Small intestine (tissue), 7 donors: ENCODE data around the gene TANC2. TPM values are rescaled to one million over a fixed set of nuclear protein-coding genes. Genes with fewer than 3 reads are reported as not detected.
"Not testable (repeated sequence)": the region's sequence is repeated elsewhere in the genome, so short reads cannot be mapped to it uniquely, and the experiment has no call there.

Experiments used
- DNase-seq, 2 donors: peaks; one replicate each; pipeline versions ENCODE4 v3.0.0 to v3.0.0-alpha.2; 2013
- FAIRE-seq: peaks from 2 replicates; lab custom pipeline; 2012; peaks lifted over from hg19 to GRCh38; lab: Jason Lieb, UNC
- H3K27ac ChIP-seq, 3 donors: one replicate each; pipeline ENCODE4 v1.5.1; 2013; ENCODE audit warnings: low read length in 2 of 3, mild to moderate bottlenecking in 2 of 3, control low read depth in 1 of 3, inconsistent platforms in 1 of 3, low read depth in 1 of 3, moderate library complexity in 1 of 3
- H3K27me3 ChIP-seq, 3 donors: one replicate each; pipeline ENCODE4 v1.6.1; 2013; ENCODE audit warnings: low read length in 3 of 3, inconsistent platforms in 1 of 3; ENCODE audit not compliant: control insufficient read depth in 3 of 3, insufficient read depth in 3 of 3
- H3K36me3 ChIP-seq, 3 donors: one replicate each; pipeline ENCODE4 v1.6.1; 2013; ENCODE audit warnings: low read length in 3 of 3, inconsistent platforms in 1 of 3, low read depth in 1 of 3, mild to moderate bottlenecking in 1 of 3, moderate library complexity in 1 of 3; ENCODE audit not compliant: control insufficient read depth in 3 of 3, insufficient read depth in 2 of 3
- H3K4me1 ChIP-seq, 3 donors: one replicate each; pipeline ENCODE4 v1.6.1; 2013; ENCODE audit warnings: low read length in 2 of 3, inconsistent platforms in 1 of 3, low read depth in 1 of 3, mild to moderate bottlenecking in 1 of 3, moderate library complexity in 1 of 3; ENCODE audit not compliant: control insufficient read depth in 3 of 3, insufficient read depth in 2 of 3
- H3K4me3 ChIP-seq, 3 donors: one replicate each; pipeline ENCODE4 v1.5.1; 2013; ENCODE audit warnings: low read length in 3 of 3, control low read depth in 1 of 3, inconsistent platforms in 1 of 3, low read depth in 1 of 3, mild to moderate bottlenecking in 1 of 3, moderate library complexity in 1 of 3
- H3K9me3 ChIP-seq, 2 donors: one replicate each; pipeline ENCODE4 v1.6.1; 2013; ENCODE audit warnings: low read depth in 1 of 2, low read length in 1 of 2; ENCODE audit not compliant: control insufficient read depth in 2 of 2, insufficient read depth in 1 of 2
- WGBS, 3 donors: extraction: QIAGEN DNeasy Blood & Tissue Kit; methylation state at CpG; one replicate each; pipeline ENCODE4 v1.1.7; 2013; 5-methylcytosine and 5-hydroxymethylcytosine counted together
- polyA plus RNA-seq, 4 donors: library from polyadenylated mRNA; stranded (reverse) in 3 of 4; unstranded in 1 of 4; fragments of 200-250 nt in 3 of 4; fragments of 120-200 nt in 1 of 4; gene quantifications; one replicate each; pipeline versions ENCODE4 v1.2.1 to v1.2.3, GENCODE V29; 2013
- donor health status: healthy with polysubstance abuse.
- donor health status: control.
- donor health status: control.
- donor health status: Bipolar disorder and iron deficiency.
- donor health status: healthy.

Gene TANC2
- polyA plus RNA-seq, 4 donors: 0.22 to 8.5 (median 2.1) TPM

DNA sequence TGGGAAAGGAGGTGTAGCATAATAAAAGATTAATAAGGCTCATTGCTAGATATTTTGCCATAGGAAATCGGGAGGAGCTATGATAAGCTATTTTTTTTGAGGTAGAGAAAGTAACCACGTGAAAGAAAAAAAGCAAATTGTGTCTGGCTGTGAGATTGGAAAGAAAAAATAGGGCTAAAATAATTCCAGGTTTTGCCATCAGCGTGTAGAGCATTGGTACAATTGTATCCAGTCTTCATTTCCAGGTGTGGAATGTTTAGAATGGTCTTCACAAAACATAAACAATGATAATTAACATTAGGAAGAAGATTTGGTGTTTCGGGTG lies 1.1 kb downstream of the TANC2 start:
- H3K4me3 ChIP-seq: peak overlapping the region in 2 of 3 donors; percentile 78 to 83
- 6 to 14% (median 13%) methylated on average over 4 of the region's 4 CpGs for WGBS, 3 donors
- H3K27ac ChIP-seq: no peak overlapping the region
- no peaks in the 10 kb centered on the region for H3K36me3 ChIP-seq
- H3K27me3 ChIP-seq: peaks cover 0 to 19% (median 5%) of the 10 kb centered on the region in 3 donors
- peaks cover 0 to 2% (median 0%) of the 10 kb centered on the region in 3 donors for H3K4me1 ChIP-seq
- no peaks in the 10 kb centered on the region for H3K9me3 ChIP-seq
- DNase-seq: no peak
- FAIRE-seq: no peak

DNA sequence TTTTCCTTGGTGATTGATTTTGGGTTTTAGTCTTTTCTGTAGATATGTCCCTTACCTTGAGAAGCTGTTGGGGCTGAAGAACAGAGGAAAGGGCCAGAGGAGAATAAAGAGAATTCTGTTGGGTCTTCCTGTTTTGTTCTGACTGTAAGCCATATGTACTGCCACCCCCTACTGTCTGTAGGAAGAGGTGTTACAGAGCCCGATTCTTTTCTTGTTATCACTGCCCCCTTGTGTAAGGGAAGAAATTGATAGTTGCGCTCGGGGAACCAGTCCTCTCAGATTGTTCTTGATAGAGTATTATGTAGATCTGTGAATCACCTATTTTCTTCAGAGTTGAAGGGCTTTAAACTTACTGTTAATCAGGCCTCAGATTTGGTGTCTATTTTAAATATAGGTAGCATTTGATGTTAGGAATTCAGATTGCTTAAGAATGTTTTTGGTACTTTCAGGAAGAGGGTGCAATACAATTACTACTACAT lies 2.4 kb downstream of the TANC2 start:
- peak; percentile 74 to 82 for DNase-seq
- 0 to 3% (median 2%) methylated on average over 3 of the region's 3 CpGs for WGBS, 3 donors
- FAIRE-seq: no peak

GRCh38 chr17:62970610-62971009 lies 4.6 kb downstream of the TANC2 start:
- Histone ChIP-seq H3K4me1 (peaks cover 0 to 2% (median 0%) of the 10 kb centered on the region in 3 donors), H3K27me3 (peaks cover 0 to 8% (median 0%) of the 10 kb centered on the region in 3 donors), H3K9me3 (no peaks in the 10 kb centered on the region), H3K36me3 (no peaks in the 10 kb centered on the region), H3K27ac (no peak overlapping the region), H3K4me3 (no peak overlapping the region)
- DNase-seq (no peak), FAIRE-seq (no peak)

More for the DNA sequence above, 2.4 kb downstream of the TANC2 start:
- Histone ChIP-seq H3K27ac (no peak overlapping the region), H3K9me3 (no peaks in the 10 kb centered on the region), H3K4me3 (no peak overlapping the region), H3K36me3 (no peaks in the 10 kb centered on the region), H3K27me3 (peaks cover 0 to 15% (median 5%) of the 10 kb centered on the region in 3 donors), H3K4me1 (peaks cover 0 to 2% (median 0%) of the 10 kb centered on the region in 3 donors)

- Histone ChIP-seq H3K27ac (no peak overlapping the region), H3K36me3 (no peaks in the 10 kb centered on the region), H3K9me3 (no peaks in the 10 kb centered on the region), H3K4me3 (no peak overlapping the region), H3K27me3 (peaks cover 0 to 6% (median 0%) of the 10 kb centered on the region in 3 donors), H3K4me1 (peaks cover 0 to 2% (median 0%) of the 10 kb centered on the region in 3 donors)
- DNase-seq: no peak
- 67 to 89% (median 68%) methylated on average over 4 of the region's 4 CpGs for WGBS, 3 donors
- no peak for FAIRE-seq
Observed at GRCh38 chr17:62971853-62972252, 5.8 kb downstream of the TANC2 start.

GRCh38 chr17:62974788-62975187 lies 8.8 kb downstream of the TANC2 start:
- Histone ChIP-seq H3K27ac (no peak overlapping the region), H3K4me1 (no peaks in the 10 kb centered on the region), H3K4me3 (no peak overlapping the region), H3K36me3 (no peaks in the 10 kb centered on the region), H3K9me3 (no peaks in the 10 kb centered on the region), H3K27me3 (no peaks in the 10 kb centered on the region)
- WGBS, 3 donors: 18 to 61% (median 42%) methylated on average over 4 of the region's 4 CpGs
- FAIRE-seq (no peak), DNase-seq (peak; percentile 19 to 50)

GRCh38 chr17:62975206-62975605 lies 9.2 kb downstream of the TANC2 start:
- no peaks in the 10 kb centered on the region for H3K27me3 ChIP-seq
- H3K27ac ChIP-seq: no peak overlapping the region
- no peaks in the 10 kb centered on the region for H3K36me3 ChIP-seq
- no peak overlapping the region for H3K4me3 ChIP-seq
- no peak for DNase-seq
- H3K4me1 ChIP-seq: no peaks in the 10 kb centered on the region
- FAIRE-seq: no peak
- 91 to 96% (median 92%) methylated on average over 2 of the region's 2 CpGs for WGBS, 3 donors
- no peaks in the 10 kb centered on the region for H3K9me3 ChIP-seq

DNA sequence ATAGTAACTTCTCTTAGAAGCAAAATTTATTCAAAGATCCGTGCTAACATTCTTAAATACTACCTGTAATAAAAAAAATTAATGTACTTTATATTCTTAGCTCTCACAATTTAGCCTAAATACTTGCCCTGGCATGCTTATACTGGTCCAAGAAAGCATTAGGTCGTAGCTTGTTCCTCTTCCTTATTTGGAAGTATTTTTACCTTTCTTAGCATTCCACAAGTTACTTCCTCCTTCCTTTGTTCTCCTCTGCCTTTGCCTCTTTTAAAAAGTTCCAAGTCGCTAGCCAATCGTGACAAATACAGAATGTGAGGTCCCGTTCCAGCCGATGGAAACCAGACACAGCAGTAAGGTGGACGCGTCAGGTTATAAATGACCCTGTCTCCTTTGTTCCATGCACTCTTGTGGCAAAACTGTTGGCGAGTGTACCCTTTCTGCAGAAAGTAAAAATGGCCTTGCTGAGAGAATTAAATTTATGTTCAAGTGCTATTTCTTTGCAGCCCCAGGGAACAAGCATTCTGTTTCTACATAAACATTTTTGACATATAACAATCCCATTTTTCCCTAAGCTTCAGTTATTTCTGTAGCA lies 10.7 kb downstream of the TANC2 start:
- not testable (repeated sequence) for H3K9me3 ChIP-seq, DNase-seq, H3K27ac ChIP-seq, H3K4me1 ChIP-seq, H3K27me3 ChIP-seq, H3K36me3 ChIP-seq, H3K4me3 ChIP-seq, FAIRE-seq
- 86 to 88% (median 86%) methylated on average over 9 of the region's 9 CpGs for WGBS, 3 donors

GRCh38 chr17:62980842-62981241 lies 14.8 kb downstream of the TANC2 start:
- Histone ChIP-seq H3K4me1 (no peaks in the 10 kb centered on the region), H3K9me3 (peaks cover 0 to under 1% of the 10 kb centered on the region in 2 donors), H3K27me3 (no peaks in the 10 kb centered on the region), H3K36me3 (no peaks in the 10 kb centered on the region), H3K4me3 (no peak overlapping the region), H3K27ac (no peak overlapping the region)
- FAIRE-seq (no peak), DNase-seq (no peak)
- WGBS, 3 donors: 65 to 76% (median 73%) methylated on average over 3 of the region's 3 CpGs

DNA sequence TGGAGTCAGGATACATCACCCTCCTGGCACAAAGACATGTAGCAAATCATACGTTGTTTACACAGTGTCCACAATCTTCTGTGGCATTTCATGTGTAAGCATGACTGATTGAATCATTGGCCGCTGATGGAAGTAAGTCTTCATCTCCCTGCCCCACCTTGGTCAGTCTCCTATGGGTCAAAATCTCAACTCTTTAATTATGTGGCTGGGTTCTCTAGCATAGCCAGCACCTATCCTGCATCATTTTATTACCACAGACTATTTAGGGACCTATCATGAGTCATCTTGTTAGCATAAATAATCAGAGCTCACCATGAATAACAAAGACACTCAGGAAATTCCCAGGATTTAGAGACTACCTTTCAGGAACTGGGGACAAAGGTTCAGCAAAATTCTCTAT lies 15.9 kb downstream of the TANC2 start:
- Histone ChIP-seq H3K4me1 (no peaks in the 10 kb centered on the region), H3K36me3 (no peaks in the 10 kb centered on the region), H3K27me3 (no peaks in the 10 kb centered on the region), H3K4me3 (no peak overlapping the region), H3K27ac (no peak overlapping the region), H3K9me3 (peaks cover 0 to 9% of the 10 kb centered on the region in 2 donors)
- 80 to 89% (median 86%) methylated on average over 2 of the region's 2 CpGs for WGBS, 3 donors
- DNase-seq: no peak
- no peak for FAIRE-seq
